ENCODE data around the gene IL1RL2. TPM values are rescaled to one million over a fixed set of nuclear protein-coding genes. Genes with fewer than 3 reads are reported as not detected.

IL1RL2 gene
- total RNA-seq, 4 donors from 2014 or later, result 0.70 to 1.3 TPM; not detected in 2

- peak; percentile 29 to 58 for DNase-seq
- Histone ChIP-seq H3K9me3 (no peaks in the 10 kb centered on the region), H3K4me1 (no peaks in the 10 kb centered on the region), H3K27ac (peak overlapping the region; percentile 75 to 94), H3K4me3 (peak overlapping the region; percentile 57 to 71), H3K27me3 (no peaks in the 10 kb centered on the region), H3K36me3 (no peaks in the 10 kb centered on the region)
- intact Hi-C loops (cut with DNase I; ENCODE audit: low total_unique reads), result loop anchor here (10.0 kb wide), 1 partner anchor 116 kb away; no protein-coding TSS in a partner anchor
- peak in 1 of 2 donors; percentile 34 for TF ChIP-seq POLR2A (IDR thresholded peaks at IDR 0.05)
- no peak for TF ChIP-seq CTCF (IDR thresholded peaks at IDR 0.05)
Measured at GRCh38 chr2:102141011-102141943, 45.5 kb upstream of the IL1RL2 start.

DNA sequence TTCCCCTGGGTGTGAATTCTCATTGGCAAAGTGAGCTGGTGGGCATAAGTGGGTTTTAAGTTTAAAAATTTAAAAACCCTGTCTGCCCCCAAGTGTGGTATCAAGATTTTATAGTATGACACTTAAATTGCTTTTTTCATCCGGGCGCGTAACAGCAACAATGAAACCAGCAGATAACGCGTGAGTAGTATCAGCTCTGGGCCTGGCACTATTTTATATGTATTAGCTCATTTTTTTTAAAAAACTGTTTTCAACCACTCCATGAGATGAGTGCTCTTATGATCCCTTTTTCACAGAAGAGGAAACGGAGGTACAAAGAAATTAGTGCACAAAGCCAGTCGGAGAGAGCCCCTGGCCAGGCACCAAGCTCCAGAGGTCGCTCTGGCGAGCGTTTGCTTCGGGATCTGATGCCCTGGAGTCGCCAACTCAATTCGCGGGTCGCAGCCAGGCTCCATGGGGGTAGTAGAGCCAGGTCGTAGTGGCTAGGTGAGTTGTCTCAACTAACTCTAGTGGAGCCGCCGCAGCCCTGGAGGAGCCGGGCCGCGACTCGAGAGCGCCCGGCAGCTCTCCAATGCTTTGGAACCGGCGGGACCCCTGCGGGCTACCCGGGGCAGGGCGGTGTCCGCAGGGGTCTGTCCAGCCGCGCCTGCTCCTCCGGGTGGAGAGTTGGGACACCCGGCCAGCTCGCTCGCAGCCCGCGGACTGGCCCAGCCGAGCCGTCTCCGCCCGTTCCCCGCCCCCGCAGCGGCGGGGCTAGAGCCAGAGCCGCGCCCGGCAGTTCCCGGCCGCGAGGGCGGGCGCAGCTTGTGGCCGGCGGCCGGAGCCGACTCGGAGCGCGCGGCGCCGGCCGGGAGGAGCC lies 44.6 kb upstream of the IL1RL2 start, which contains the start of gene IL1R1:
Gene IL1R1, plus strand, starts transcription at position 777 of the 859 bp plus-strand sequence. CDS start 14,979 bp downstream, outside the sequence.
- Histone ChIP-seq H3K27me3 (no peaks in the 10 kb centered on the region), H3K9me3 (no peaks in the 10 kb centered on the region), H3K4me3 (peak within 1 kb of the TSS; percentile 57 to 71), H3K27ac (peak within 1 kb of the TSS; percentile 75 to 94), H3K4me1 (no peaks in the 10 kb centered on the region), H3K36me3 (no peaks in the 10 kb centered on the region)
- intact Hi-C loops (cut with DNase I; ENCODE audit: low total_unique reads), result loop anchor here (10.0 kb wide), 1 partner anchor 117 kb away; no protein-coding TSS in a partner anchor
- DNase-seq, result peak; percentile 70 to 86
- TF ChIP-seq POLR2A (IDR thresholded peaks at IDR 0.05) (peak; percentile 74 to 75), CTCF (IDR thresholded peaks at IDR 0.05) (peak in 1 of 4 experiments; percentile 9)

GRCh38 chr2:102142829-102143449 lies 43.9 kb upstream of the IL1RL2 start:
- H3K4me1 ChIP-seq, result no peaks in the 10 kb centered on the region
- no peaks in the 10 kb centered on the region for H3K27me3 ChIP-seq
- intact Hi-C loops (cut with DNase I; ENCODE audit: low total_unique reads), result loop anchor here (10.0 kb wide), 1 partner anchor 118 kb away; no protein-coding TSS in a partner anchor
- H3K4me3 ChIP-seq, result peak overlapping the region; percentile 57 to 71
- peak overlapping the region; percentile 75 to 94 for H3K27ac ChIP-seq
- peak in 1 of 2 donors; percentile 38 for DNase-seq
- no peaks in the 10 kb centered on the region for H3K36me3 ChIP-seq
- H3K9me3 ChIP-seq, result no peaks in the 10 kb centered on the region
- TF ChIP-seq CTCF (IDR thresholded peaks at IDR 0.05), result no peak
- no peak for TF ChIP-seq POLR2A (IDR thresholded peaks at IDR 0.05)

GRCh38 chr2:102143450-102143985 lies 43.3 kb upstream of the IL1RL2 start:
- peak overlapping the region; percentile 57 to 71 for H3K4me3 ChIP-seq
- no peaks in the 10 kb centered on the region for H3K27me3 ChIP-seq
- DNase-seq, result peak in 1 of 2 donors; percentile 31
- intact Hi-C loops (cut with DNase I; ENCODE audit: low total_unique reads), result loop anchor here (10.0 kb wide), 1 partner anchor 119 kb away; no protein-coding TSS in a partner anchor
- peak overlapping the region; percentile 75 to 94 for H3K27ac ChIP-seq
- no peak for TF ChIP-seq CTCF (IDR thresholded peaks at IDR 0.05)
- no peak for TF ChIP-seq POLR2A (IDR thresholded peaks at IDR 0.05)
- no peaks in the 10 kb centered on the region for H3K36me3 ChIP-seq
- H3K4me1 ChIP-seq, result no peaks in the 10 kb centered on the region
- H3K9me3 ChIP-seq, result no peaks in the 10 kb centered on the region
